Measurements from ENCODE around the gene SCD5.

The SCD5 gene

DNA sequence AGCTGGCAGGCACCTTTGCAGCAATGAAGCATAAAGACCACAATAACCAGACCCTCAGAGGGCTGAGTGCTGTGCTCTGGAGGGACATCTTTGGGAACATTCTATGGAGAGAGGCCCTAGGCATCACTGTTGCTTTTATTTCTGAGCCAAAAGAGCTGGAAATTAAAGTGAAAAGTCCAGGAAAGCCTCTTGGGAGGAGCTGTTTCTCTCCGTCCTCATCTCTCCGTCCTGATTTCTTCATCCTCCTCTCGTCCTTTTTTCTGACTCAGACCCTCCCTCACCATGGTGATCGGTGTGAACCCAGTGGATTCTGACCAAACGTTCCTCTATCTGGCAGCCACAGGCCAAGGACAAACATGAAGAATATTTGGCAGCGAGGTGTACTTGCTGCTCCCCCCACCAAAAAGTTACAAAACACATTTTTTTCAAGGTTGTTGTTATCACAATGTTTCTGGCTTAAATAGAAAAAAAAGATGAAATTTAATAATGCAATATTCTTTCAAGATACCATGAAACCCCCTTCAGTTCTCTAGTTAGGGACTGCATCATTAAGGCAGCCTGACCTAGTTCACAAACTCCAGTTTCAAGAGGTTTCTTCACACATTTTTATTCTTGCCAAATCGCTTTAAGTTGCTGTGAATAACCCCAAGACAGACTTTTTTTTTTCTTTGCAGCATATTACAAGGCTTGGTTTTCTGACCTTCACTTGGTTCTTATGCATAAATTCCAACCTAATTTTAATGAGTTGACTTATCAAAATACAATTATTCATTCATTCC lies 80.2 kb downstream of the SCD5 start:
- no peak for DNase-seq

- DNase-seq, result no peak
These were observed 82.6 kb downstream of the SCD5 start for GRCh38 chr4:82715731-82716617.

- no peak for DNase-seq
These were observed 84.7 kb downstream of the SCD5 start for GRCh38 chr4:82713856-82714255.

DNA sequence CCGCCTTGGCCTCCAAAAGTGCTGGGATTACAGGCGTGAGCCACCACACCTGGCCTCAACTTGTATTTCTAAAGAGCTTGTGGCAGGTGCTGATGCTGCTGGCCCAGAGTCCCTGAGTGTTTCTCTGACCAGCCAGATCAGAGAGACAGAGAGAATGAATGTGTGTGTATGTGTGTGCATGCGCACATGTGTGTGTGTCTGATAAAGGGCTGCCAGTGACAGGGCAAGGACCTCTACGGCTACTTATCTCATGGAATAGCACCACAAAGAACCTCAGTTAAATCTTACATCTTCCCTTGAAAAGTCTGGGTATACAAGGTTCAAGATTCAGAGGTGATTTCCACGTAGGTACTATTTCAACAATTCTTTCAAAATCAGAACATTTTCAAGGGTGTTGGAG lies 86.0 kb downstream of the SCD5 start:
- no peak for DNase-seq

- no peak for DNase-seq
These were observed 87.3 kb downstream of the SCD5 start for GRCh38 chr4:82711158-82711785.

DNA sequence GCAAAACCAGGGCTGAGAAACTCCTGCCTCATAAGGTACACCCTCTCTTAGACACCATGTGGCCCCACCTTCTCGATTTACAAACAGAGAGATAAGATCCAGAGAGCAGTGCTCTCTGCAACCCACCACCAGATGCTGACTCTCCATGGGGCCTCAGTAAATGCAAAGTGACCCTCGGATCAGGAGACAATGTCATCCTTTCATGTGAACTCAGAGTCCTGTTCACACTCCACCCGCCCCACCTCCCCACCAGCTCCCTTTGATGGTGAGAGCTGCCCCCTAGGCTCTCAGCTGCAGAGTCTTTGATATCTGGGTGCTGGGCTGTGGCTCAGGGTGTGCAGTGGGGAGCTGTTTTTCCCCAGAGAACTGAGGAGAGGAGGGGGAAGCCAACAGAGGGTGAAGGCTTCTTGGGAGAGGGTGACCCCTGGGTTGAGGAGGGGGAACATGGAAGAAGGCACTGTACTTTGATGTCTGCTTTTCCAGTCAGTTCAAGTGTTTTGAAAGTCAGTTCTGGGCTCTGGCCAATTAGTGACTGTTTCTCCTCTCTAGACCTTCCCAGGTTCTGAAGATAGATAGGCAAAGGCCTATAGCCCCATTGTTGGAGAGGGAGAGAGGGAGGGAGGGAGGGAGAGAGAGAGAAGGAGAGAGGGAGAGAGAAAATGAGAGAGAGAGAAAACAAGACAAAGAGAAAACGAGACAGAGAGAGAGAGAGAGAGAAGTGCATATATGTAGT lies 88.2 kb downstream of the SCD5 start:
- no peak for DNase-seq

DNA sequence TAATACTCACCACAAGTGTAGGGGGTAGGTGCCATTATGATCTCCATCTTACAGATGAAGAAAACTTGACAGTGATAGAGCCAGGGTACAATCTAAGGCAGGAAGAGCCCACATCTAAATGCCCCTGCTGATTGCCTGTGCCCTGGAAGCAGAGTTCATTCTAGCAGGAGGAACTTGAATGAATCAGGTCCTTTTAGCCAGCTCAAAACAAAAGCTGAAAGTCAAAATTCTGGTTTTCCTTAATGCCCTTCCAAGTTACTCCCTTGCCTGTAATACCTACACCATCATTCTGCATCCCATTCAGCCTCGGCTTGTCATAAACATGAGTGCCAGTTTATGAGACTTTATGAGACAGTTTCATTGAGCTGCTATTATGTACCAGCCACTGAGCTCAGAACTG lies 89.6 kb downstream of the SCD5 start:
- DNase-seq, result no peak

GRCh38 chr4:82706349-82707000 lies 92.1 kb downstream of the SCD5 start:
- DNase-seq, result no peak

- DNase-seq, result no peak
These were observed 92.7 kb downstream of the SCD5 start for GRCh38 chr4:82705928-82706300.

DNA sequence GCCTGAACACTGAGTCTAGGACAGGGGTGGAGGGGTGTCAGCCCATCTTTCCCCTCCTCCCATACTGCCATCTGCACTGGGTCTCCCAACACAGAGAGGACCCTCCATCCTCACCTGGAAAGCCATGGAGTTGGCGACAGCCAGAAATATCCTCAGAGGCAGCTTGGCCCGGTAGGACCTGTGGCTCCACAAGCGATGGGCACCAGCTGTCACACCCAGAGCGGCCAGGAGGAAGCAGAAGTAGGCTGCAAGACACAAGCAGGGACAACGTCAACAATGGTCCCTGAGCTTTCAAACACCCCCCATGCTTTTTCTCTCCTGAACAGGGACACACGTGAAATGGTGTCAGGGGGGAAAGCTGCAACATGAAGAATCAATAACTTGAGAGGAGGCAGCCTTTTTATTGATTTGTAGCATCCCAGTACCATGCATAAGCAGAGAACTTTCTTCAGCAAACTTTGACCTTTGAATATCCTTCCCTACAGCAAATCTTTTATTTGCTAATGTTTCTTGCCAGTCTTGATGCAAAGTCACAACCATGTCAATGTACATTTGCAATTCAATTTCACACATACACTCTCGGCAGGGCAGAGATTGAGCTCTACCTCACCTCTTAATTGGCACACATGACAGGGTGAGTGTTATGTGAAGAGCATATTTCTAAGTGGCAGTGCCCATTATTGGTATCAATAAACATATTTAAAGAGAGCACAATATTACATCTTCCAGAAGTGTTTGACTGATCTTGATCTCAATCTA lies 93.2 kb downstream of the SCD5 start:
- DNase-seq, result no peak

DNA sequence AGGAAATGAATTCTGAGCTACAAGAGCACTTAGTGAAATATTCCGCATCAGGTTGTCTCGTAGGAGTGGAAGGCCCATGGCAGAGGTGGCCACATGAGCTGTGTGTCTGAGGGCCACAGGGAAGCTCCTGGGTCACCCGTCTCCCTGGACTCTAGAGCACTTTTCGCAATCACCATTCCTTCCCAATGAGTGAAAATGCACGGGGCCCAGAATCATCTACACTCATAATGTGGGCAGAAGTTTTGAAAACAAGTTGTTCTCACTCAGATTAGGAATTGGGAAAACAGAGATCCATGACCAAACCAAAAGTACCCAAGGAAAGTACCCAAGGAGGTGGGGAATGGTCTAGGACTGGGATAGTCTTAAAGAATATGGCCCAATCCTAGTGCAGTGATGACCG lies 94.4 kb downstream of the SCD5 start:
- DNase-seq, result no peak

DNA sequence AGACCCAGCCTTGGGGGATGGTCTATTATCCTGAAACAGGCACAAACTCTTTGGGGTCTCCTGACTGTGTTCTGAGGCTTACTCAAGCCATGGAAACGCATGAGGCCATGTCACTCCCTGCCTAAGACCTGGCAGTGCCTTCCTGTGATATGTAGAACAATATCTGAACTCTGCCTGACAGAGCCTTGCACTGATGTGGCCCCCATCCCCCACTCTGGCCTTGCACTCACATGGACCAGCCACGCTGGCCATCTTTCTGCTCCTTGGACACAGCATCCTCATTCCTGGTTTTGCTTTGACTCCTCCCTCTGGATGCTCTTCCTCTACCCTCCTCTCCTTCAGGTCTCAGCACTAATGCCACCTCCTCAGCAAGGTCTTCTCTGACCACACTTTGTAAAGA lies 100.2 kb downstream of the SCD5 start:
- no peak for DNase-seq

DNA sequence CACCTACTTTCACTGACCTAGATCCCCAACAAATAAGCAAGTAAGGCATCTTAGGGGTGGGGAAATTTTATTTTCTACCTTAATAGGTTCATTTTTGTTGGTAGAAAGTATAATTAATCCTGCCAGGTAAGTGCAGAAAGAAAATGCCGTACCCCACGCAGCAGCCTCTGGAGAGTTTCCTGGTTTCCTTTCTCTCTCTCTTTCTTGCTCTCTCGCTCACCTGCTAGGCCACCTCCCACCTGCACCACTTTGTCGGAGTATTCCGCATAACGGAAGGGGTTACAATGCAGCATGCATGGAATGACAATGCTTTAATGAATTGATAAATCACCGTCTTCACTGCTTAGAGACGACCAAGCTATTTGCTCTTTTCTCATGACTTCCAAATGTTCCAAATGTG lies 101.0 kb downstream of the SCD5 start:
- DNase-seq, result no peak

- DNase-seq, result no peak
These were observed 102.3 kb downstream of the SCD5 start for GRCh38 chr4:82696117-82696860.

DNA sequence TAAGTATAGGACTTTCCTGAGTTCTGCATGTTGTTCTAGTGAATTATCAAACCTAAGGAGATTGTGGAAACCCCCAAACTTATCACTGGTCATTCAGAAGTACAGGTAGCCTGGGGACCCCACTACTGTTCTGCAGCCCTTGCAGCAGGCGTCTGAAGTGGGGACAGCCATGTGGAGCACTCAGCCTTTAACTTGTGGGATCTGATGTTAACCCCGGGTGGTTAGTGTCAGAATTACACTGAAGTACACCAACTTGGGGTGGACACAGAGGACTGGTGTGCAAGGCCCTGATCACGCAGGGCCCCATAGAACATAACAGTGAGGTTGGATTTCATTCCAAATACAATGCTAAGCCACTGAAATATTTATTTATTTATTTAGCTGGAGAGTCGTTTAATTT lies 103.7 kb downstream of the SCD5 start:
- no peak for DNase-seq

- DNase-seq, result no peak
These were observed 104.5 kb downstream of the SCD5 start for GRCh38 chr4:82694046-82694445.

GRCh38 chr4:82692101-82692780 lies 106.4 kb downstream of the SCD5 start:
- DNase-seq, result no peak

GRCh38 chr4:82691431-82691830 lies 107.2 kb downstream of the SCD5 start:
- DNase-seq, result no peak

DNA sequence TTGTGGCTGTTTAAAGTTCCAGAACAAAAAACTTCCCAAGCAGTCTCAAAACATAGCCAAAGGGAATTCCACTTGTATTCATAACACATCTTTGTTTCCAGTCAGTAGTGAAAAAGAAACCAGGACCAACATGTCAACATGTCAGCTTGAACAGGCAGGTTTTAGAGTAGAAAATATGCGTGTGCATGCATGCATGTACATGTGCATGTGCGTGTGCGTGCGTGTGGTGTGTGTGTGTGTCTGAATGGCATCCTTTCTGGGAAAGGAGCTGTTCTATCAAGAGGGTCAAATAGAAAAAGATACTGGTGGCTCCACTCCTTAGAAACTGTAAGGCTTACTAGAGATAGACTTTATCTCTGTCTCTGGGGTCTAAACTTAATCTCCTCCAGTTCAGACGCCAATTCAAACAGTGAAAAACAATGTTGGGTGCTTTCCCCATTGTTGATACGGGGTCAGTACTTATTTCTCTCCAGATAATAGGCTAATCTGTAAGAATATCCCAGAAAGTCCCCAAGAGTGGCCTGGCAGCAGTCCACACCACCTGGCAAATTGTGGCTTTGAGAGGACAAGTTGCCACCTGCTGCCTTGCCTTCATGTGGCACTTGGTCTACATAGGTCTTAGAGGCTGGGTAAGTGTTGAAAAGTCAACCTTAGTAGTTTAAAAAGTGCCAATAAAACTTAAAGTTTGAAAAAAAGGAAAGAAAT lies 110.4 kb downstream of the SCD5 start:
- no peak for DNase-seq

- DNase-seq, result no peak
These were observed 111.1 kb downstream of the SCD5 start for GRCh38 chr4:82687531-82687930.
